Measurements from ENCODE around the gene AKR1C3. TPM values are rescaled to one million over a fixed set of nuclear protein-coding genes. Genes with fewer than 3 reads are reported as not detected.
"Not testable (repeated sequence)": the region's sequence is repeated elsewhere in the genome, so short reads cannot be mapped to it uniquely, and the experiment has no call there.

AKR1C3 gene
- total RNA-seq, 1 donor from 2014 or later, result 0.89 TPM

DNA sequence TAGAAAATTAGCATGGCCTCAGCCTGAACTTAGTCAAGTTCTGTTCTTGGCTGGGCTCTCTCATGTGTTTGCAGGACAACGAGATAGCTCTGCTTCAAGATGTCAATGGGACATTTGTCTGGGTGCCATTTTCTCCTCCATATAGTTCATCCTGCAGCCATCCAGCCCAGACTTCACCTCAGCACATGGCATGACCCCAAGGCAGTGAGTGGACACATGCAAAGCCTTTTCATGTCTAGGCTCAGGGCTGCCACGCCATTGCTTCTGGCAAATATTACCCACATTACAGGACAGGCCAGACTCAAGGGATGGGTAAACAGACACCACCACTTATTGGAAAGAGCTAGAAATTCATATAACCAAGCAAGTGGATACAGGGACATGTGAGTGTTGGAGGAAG, 9.3 kb downstream of the AKR1C3 start:
- Mint-ChIP-seq H3K36me3 (ENCODE audit: unreplicated experiment) (no peaks in the 10 kb centered on the region), H3K4me1 (ENCODE audit: unreplicated experiment) (no peaks in the 10 kb centered on the region), H3K4me3 (ENCODE audit: unreplicated experiment) (no peak overlapping the region), H3K27ac (ENCODE audit: unreplicated experiment) (no peak overlapping the region), H3K9me3 (ENCODE audit: unreplicated experiment) (no peaks in the 10 kb centered on the region), H3K27me3 (ENCODE audit: unreplicated experiment) (peaks cover 8% of the 10 kb centered on the region)
- TF ChIP-seq, protein P1, sequence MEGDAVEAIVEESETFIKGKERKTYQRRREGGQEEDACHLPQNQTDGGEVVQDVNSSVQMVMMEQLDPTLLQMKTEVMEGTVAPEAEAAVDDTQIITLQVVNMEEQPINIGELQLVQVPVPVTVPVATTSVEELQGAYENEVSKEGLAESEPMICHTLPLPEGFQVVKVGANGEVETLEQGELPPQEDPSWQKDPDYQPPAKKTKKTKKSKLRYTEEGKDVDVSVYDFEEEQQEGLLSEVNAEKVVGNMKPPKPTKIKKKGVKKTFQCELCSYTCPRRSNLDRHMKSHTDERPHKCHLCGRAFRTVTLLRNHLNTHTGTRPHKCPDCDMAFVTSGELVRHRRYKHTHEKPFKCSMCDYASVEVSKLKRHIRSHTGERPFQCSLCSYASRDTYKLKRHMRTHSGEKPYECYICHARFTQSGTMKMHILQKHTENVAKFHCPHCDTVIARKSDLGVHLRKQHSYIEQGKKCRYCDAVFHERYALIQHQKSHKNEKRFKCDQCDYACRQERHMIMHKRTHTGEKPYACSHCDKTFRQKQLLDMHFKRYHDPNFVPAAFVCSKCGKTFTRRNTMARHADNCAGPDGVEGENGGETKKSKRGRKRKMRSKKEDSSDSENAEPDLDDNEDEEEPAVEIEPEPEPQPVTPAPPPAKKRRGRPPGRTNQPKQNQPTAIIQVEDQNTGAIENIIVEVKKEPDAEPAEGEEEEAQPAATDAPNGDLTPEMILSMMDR (IDR thresholded peaks at IDR 0.05), result no peak
- no peak for DNase-seq (ENCODE audit: extremely low spot score, unreplicated experiment)

DNA sequence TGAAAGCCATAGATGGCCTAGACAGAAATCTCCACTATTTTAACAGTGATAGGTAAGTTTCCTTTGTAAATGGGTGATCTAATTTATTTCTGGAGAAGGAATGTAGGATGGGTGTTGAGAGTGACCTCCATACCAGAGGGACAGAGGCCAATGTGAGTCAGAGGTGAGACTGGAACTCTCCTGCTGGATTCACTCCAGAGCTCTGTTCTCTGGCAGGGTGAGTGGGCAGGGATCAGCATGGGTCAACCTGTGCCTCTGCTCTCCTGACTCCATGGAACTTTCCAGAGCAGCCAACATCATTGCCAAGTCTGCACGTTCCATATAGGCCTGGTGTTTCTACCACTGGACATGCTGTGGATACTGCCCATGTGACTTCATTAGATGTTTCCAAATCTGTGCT, 11.4 kb downstream of the AKR1C3 start:
- no peak for DNase-seq (ENCODE audit: extremely low spot score, unreplicated experiment)
- Mint-ChIP-seq H3K27ac (ENCODE audit: unreplicated experiment) (no peak overlapping the region), H3K4me1 (ENCODE audit: unreplicated experiment) (no peaks in the 10 kb centered on the region), H3K4me3 (ENCODE audit: unreplicated experiment) (no peak overlapping the region), H3K9me3 (ENCODE audit: unreplicated experiment) (peaks cover 8% of the 10 kb centered on the region), H3K36me3 (ENCODE audit: unreplicated experiment) (no peaks in the 10 kb centered on the region), H3K27me3 (ENCODE audit: unreplicated experiment) (no peaks in the 10 kb centered on the region)
- TF ChIP-seq, protein P1 (IDR thresholded peaks at IDR 0.05), result no peak

DNA sequence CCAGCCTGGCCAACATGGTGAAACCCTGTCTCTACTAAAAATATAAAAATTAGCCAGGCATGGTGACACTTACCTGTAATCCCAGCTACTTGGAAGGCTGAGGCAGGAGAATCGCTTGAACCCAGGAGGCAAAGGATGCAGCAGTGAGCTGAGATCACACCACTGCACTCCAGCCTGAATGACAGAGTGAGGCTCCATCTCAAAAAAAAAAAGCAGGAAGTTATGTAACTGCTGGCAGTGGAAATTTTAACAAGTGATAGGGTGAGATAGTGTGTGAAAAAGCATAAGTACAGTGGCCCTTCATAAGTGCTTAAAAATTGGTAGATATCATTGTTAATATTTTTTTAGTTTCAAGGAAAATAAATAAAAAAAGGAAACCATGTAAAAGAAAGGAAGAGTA, 12.3 kb downstream of the AKR1C3 start:
- Mint-ChIP-seq H3K4me3 (ENCODE audit: unreplicated experiment) (no peak overlapping the region), H3K9me3 (ENCODE audit: unreplicated experiment) (peaks cover 9% of the 10 kb centered on the region), H3K4me1 (ENCODE audit: unreplicated experiment) (no peaks in the 10 kb centered on the region), H3K27ac (ENCODE audit: unreplicated experiment) (no peak overlapping the region), H3K36me3 (ENCODE audit: unreplicated experiment) (no peaks in the 10 kb centered on the region), H3K27me3 (ENCODE audit: unreplicated experiment) (no peaks in the 10 kb centered on the region)
- DNase-seq (ENCODE audit: extremely low spot score, unreplicated experiment), result no peak
- TF ChIP-seq, protein P1 (IDR thresholded peaks at IDR 0.05), result no peak

DNA sequence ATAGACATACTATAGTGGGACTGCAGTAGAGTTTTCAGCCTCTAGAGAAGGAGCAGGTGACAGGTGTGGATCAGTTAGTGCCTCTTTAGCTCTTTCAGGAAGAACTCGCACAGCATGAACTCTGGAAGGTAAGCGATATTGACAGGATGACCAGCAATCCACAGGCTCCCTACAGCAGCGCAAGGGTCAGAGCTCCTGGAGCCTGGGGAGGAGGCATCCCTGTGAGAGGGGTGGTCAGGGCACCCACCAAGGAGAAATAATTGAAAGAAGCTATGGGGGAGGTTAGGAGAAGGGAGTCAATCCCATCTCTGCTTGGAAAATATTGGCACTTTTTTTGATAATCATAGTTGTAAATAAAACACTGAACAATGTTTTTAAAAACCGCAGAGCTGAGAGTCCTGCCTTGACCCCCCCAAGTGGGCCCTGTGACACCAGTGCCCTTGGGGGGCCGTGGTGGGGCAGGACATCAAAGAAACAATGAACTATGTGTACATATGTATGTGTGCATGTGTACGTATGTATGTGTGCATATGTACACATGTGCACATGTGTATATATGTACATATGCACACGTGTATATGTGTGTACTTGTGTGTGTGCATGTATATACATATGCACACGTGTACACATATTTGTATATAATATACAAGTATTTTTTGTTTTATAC, 13.8 kb downstream of the AKR1C3 start:
- Mint-ChIP-seq H3K27me3 (ENCODE audit: unreplicated experiment) (no peaks in the 10 kb centered on the region), H3K27ac (ENCODE audit: unreplicated experiment) (no peak overlapping the region), H3K4me3 (ENCODE audit: unreplicated experiment) (no peak overlapping the region), H3K4me1 (ENCODE audit: unreplicated experiment) (no peaks in the 10 kb centered on the region), H3K9me3 (ENCODE audit: unreplicated experiment) (peaks cover 9% of the 10 kb centered on the region), H3K36me3 (ENCODE audit: unreplicated experiment) (no peaks in the 10 kb centered on the region)
- TF ChIP-seq, protein P1 (IDR thresholded peaks at IDR 0.05), result no peak
- no peak for DNase-seq (ENCODE audit: extremely low spot score, unreplicated experiment)

DNA sequence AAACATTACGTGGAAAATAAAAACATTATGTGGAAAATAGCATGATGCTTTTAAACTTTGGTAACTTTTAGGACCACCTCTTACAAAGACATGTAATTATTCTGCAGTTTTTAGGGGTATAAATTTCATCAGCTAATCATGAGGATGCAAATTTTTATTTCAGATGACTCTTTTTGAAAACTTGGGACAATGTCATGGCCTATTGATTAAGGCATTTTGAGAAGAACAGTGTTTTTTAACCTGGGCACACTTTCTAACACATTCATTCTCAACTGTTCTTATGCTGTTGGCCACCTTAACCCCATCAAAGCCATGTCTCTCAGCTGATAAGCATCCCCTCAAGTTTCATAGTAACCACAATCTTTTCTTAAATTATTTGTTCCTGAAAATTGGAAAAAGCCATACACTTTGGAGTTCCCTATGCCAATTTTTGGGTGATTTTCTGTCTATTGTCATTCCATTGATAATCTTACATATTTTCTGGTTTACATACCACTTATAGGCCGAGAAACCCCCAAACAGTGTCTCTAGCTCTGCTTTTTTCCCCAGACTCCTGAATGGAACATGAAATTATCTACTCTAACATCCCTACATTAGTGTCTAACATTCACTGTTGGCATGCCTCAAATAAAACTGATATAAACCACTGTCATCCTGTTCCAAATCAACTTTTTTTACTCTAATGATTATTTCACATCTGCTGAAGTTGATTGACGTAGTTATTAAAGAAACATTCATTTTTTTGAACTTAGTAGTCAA, 14.6 kb downstream of the AKR1C3 start:
- DNase-seq (ENCODE audit: extremely low spot score, unreplicated experiment), result no peak
- H3K9me3 Mint-ChIP-seq (ENCODE audit: unreplicated experiment), result peaks cover 9% of the 10 kb centered on the region
- H3K4me1 Mint-ChIP-seq (ENCODE audit: unreplicated experiment), result no peaks in the 10 kb centered on the region
- H3K27ac Mint-ChIP-seq (ENCODE audit: unreplicated experiment), result no peak overlapping the region
- no peak overlapping the region for H3K4me3 Mint-ChIP-seq (ENCODE audit: unreplicated experiment)
- TF ChIP-seq, protein P1 (IDR thresholded peaks at IDR 0.05), result no peak
- no peaks in the 10 kb centered on the region for H3K27me3 Mint-ChIP-seq (ENCODE audit: unreplicated experiment)
- no peaks in the 10 kb centered on the region for H3K36me3 Mint-ChIP-seq (ENCODE audit: unreplicated experiment)

DNA sequence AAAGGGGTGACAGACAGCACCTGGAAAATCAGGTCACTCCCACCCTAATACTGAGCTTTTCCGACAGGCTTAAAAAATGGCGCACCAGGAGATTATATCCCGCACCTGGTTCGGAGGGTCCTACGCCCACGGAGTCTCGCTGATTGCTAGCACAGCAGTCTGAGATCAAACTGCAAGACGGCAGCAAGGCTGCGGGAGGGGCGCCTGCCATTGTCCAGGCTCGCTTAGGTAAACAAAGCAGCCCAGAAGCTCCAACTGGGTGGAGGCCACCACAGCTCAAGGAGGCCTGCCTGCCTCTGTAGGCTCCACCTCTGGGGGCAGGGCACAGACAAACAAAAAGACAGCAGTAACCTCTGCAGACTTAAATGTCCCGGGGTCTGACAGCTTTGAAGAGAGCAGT, 15.6 kb downstream of the AKR1C3 start:
- H3K27me3 Mint-ChIP-seq (ENCODE audit: unreplicated experiment); DNase-seq (ENCODE audit: extremely low spot score, unreplicated experiment); H3K27ac Mint-ChIP-seq (ENCODE audit: unreplicated experiment); H3K4me1 Mint-ChIP-seq (ENCODE audit: unreplicated experiment); H3K9me3 Mint-ChIP-seq (ENCODE audit: unreplicated experiment); H3K36me3 Mint-ChIP-seq (ENCODE audit: unreplicated experiment); H3K4me3 Mint-ChIP-seq (ENCODE audit: unreplicated experiment): not testable (repeated sequence)

Data from osteocyte (in vitro differentiated cells).